GM12872 (cell line): ENCODE data around the gene PPP1R1B.

ENCODE experiments used
- TF ChIP-seq, protein P1 (sequence below): IDR thresholded peaks from 3 replicates; pipeline ENCODE4 v1.5.1; 2011; ENCODE audit warnings: low read depth, mild to moderate bottlenecking, low read length, moderate library complexity; ENCODE audit not compliant: insufficient read depth

The PPP1R1B gene

DNA sequence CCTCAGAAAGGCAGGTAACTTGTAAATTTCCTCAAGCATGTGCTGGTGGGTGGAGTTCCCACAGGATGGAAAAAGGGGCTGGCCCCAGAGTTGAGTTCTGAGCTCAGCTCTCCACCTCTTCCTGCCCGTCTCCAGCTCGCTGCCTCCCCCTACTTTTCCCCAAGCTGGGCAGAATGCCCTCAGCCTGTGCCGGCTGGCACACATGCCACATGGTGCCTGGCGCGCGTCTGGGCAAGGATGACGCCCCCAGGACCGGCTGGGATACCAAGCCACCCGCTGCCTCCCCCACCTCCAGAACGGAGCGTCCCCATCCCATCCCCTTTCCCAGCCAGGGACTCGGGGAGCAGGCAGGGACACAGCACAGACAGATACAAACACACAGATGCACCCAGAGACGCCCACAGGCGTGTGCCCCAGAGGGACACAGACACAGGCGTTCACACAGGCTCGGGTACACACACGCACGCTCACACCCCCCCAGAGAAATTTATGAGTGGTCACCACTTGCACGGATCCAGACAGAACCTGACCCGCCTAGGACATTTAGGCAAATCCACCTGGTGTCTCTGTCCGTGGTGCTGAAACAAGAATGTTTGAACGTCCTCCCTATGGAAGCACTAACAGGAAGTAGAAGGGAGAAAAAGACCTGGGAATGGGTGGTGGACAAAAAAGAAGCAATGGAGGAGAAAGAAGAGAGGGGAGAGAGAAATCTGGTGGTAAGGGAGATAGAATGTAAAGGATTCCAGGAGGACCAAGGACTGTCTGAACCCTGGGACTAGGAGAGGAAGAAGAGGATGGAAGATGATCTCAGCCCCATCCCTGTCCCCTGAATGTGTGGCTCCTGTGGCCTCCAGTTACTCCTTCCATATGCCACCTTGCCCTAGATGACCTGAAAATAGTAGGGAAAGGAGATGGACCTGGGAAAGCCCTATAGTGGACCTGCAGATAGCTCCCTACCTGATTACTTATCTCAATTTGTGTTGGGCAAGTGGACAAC is 34.5 kb upstream of the PPP1R1B start:
- TF ChIP-seq, protein P1, sequence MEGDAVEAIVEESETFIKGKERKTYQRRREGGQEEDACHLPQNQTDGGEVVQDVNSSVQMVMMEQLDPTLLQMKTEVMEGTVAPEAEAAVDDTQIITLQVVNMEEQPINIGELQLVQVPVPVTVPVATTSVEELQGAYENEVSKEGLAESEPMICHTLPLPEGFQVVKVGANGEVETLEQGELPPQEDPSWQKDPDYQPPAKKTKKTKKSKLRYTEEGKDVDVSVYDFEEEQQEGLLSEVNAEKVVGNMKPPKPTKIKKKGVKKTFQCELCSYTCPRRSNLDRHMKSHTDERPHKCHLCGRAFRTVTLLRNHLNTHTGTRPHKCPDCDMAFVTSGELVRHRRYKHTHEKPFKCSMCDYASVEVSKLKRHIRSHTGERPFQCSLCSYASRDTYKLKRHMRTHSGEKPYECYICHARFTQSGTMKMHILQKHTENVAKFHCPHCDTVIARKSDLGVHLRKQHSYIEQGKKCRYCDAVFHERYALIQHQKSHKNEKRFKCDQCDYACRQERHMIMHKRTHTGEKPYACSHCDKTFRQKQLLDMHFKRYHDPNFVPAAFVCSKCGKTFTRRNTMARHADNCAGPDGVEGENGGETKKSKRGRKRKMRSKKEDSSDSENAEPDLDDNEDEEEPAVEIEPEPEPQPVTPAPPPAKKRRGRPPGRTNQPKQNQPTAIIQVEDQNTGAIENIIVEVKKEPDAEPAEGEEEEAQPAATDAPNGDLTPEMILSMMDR, result no peak

DNA sequence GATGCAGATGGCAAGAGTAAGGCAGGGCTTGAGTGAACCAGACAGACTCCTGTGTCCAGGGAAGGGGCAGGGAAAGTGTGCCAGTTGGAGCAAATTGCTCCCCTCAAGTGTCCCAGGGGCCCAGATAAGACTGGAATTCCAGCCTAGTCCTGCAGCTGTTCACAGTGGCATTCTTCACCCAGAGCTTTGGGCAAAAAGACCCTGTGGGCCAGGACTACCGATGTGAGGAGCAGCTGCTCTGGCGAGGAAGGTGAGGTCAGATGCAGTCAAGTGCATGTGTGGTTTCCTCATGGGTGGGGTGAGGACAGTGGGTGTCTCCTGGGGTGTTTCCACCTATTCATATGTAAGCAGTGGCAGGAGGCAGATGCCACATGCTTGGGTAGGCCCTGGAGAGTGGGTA is 33.4 kb upstream of the PPP1R1B start:
- TF ChIP-seq, protein P1, result no peak

DNA sequence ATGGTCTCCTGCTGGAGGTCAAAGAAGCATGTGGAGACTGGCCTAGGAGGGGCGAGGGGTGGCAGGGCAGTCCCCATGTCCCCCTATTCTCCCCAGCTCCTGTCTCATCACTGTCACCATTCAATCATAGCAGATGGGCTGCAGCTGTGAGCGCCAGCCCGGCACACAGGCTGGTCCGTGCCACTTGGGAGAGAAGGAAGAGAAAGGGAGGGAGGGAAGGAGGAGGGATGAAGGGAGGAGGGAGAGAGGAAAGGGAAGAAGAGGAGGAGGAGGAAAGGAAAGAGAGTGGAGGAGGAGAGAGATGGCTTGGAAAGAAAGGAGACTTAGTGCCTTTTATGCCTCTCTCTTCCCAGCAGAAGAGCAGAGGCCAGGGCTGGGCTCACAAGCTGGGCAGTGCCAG is 31.5 kb upstream of the PPP1R1B start:
- TF ChIP-seq, protein P1, result no peak

DNA sequence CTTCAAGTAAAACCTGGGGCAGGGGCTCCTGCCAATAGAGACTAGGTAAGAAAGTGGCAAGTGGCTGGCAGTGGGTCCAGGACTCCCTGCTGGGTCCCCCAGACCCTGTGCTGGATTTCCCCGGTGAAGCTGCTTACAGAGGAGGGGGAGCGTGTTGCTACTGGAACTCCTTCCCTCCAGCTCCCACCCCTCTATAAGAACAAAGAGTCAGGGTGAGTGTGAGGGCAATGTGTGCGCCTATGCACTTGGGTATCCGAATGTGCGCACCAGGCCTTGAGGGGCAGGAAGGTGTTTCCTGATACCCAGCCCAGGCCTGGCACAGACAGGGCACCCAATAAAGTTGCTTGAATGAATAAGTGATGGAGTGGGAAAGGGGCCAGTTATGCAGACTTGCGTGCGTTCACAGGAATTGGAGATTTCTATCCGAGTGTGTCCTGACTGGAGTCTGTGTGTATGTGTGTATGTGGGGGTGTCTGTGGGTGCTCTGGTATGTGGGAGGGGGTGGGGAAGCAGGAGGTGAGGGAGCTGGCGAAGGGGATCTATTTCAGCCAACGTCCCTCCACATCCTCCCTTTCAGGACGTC is 30.7 kb upstream of the PPP1R1B start:
- TF ChIP-seq, protein P1, result no peak

DNA sequence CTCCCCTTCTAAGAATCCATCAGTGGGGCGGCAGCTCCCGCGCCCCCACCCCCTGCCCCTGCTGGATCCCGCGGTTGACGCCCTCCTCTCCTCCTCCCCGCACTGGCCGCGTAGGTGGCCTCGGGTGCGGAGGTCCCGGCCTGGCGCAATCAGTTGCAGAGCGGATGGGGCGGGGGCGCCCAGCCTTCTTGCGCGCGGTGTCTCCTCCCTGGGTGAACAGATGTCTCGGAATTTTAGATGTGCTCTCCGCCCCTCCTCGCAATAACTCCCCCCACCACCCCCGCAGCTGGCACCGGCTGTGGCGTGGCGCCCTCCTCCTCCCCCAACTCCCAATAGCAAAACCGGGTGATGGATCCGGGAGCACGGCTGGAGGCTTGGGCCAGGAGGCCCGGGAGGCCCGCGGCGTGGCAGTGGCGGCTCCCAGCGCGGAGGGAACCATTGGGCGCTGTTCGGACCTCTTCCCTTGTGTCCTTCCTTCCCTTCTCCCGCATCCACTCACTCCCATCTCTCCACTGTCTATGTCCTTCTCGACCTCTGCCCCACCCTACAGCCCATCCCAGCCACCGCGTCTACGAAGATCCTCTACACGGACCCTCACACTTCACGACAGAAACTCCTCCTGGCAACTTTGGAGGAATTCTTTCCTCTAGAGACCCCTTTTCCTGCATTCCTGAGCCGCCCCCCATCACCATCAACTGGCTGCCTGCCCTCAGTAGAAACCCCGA is 30.0 kb upstream of the PPP1R1B start:
- TF ChIP-seq, protein P1, result no peak

DNA sequence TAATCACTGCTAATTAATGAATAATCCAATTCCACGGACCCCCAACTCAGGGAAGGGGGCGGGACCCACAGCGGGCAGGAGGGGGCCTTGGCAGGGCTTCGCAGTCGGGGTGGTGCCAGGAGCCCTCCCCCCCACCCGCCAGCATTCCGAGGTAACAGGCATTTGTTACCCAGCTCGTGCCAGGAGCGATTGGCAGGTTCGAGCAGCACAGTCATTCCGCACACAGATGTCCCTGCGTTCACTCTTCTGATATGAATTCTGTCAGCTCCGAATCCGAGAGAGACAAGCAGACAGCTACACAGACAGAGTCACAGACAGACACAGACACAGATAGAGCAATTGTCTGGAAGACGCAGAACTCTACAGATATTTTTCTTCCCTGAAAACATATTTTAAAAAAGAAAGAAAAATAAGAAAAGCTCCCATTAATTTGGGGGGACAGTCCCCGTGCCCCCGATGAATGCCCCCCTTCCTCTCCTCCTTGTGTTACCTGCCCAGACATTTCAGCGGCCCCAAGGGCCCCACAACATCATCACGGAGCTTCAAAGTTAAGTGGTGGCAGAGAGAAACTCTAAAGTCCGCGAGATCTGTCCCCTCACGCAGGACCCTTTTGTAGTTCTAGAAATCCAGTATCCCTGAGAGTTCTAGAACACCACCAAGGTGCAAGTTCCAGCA is 29.2 kb upstream of the PPP1R1B start:
- TF ChIP-seq, protein P1, result no peak
